Measurements from ENCODE around the gene CHN1. TPM values are rescaled to one million over a fixed set of nuclear protein-coding genes. Genes with fewer than 3 reads are reported as not detected.

Gene CHN1
- total RNA-seq, 2 experiments from 2014 or later = 0.62 to 1.2 TPM

DNA sequence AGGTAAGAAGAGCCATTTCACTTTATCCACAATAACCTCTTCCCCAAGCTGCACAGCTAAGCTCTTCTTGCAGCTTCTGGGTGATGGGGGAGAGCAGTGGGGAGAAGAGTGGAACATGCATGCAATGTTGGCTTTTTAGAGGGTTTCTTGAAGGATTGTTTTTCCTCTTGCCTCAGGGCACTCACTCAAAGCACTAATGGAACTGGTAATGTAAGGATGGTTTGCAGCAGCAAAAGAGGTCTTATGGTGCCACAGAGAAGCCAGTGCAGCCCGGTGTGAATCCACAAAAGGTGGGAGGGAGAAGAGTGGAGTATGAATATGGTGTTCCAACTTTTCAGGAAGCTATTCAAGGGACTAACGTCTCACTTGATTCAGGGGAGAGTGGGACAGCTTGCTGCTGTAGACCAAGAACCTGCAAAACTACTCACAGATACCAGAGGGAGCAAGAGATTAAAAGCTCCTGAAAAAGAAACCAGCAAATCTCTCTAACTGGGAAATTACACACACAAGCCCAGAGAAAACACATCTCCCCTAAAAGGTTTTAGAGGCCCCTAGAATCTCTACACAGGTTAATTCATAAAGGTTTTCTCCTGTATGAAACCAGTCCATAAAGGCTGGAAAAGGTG, 116.4 kb downstream of the CHN1 start:
- no peak overlapping the region for H3K4me3 Mint-ChIP-seq
- POLR2A ChIA-PET = no interaction called here
- no peak overlapping the region for H3K27ac Mint-ChIP-seq
- no peak for DNase-seq
- no peaks in the 10 kb centered on the region for H3K27me3 Mint-ChIP-seq
- H3K4me1 Mint-ChIP-seq = peaks cover 2% of the 10 kb centered on the region
- CTCF ChIA-PET = no interaction called here
- H3K9me3 Mint-ChIP-seq = no peaks in the 10 kb centered on the region
- no peaks in the 10 kb centered on the region for H3K36me3 Mint-ChIP-seq (ENCODE audit: low read depth)

DNA sequence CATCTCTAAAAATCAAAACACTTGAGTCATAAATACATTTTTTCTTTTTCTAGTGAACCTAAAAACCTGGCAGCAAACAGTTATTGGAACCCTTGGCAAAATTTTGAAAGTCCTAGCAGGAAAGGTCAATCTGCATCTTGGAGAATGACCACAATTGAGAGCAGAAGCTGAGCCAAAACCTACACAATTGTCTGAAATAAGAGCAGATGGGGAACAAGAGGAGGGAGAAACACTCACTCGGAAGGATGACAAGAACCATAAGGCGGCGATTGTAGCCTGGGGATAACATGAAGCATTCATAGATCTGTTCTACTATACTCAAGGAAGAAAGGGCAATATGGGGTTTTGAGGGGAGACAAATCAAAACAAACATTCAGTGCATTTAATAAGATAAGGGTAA, 117.0 kb downstream of the CHN1 start:
- POLR2A ChIA-PET = no interaction called here
- no peaks in the 10 kb centered on the region for H3K9me3 Mint-ChIP-seq
- CTCF ChIA-PET = no interaction called here

DNA sequence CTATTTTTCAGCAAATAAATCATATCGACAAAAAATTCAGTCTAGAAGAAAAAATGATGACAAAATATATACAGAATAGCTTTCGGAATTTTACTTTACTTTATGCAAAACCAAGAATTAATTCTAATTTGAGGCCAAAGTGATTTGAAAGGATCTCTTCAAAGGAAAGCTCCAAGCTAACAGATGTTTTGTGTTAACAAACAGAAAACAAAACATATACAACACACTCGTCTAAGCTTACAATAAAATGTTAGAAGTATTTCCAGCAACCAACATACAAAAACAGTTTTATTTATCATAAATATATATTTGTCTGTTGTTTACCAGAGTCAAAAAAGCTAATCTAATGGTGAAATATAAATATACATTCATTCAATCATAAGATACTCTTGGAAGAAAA, 122.8 kb downstream of the CHN1 start:
- no peaks in the 10 kb centered on the region for H3K36me3 Mint-ChIP-seq (ENCODE audit: low read depth)
- no peak for DNase-seq
- POLR2A ChIA-PET = no interaction called here
- H3K4me1 Mint-ChIP-seq = no peaks in the 10 kb centered on the region
- CTCF ChIA-PET = no interaction called here
- H3K9me3 Mint-ChIP-seq = no peaks in the 10 kb centered on the region
- no peaks in the 10 kb centered on the region for H3K27me3 Mint-ChIP-seq
- no peak overlapping the region for H3K4me3 Mint-ChIP-seq
- no peak overlapping the region for H3K27ac Mint-ChIP-seq

More for the DNA sequence above, 117.0 kb downstream of the CHN1 start:
- Mint-ChIP-seq H3K27me3 (no peaks in the 10 kb centered on the region), H3K27ac (no peak overlapping the region), H3K36me3 (ENCODE audit: low read depth) (no peaks in the 10 kb centered on the region), H3K4me3 (no peak overlapping the region), H3K4me1 (peaks cover 2% of the 10 kb centered on the region)
- DNase-seq = no peak

DNA sequence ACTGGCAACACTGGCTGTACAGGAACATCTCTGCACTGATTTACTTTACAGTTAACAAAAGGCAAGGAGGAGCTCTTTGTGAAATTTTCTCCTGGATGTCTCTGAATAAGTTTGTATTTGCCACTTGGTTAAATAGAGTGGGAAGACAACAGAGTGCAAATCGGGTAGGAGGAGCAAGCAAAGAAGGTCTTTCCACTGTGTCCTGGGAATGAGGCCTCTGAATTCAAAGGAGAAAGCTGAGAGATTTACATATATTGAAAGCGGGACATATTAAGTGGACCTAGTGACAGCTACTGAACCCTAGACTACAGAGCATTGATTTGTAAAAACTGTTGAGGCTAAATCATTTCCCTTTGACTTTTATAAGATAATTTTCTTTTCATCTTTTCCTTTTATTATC, 123.5 kb downstream of the CHN1 start:
- H3K4me1 Mint-ChIP-seq = no peaks in the 10 kb centered on the region
- DNase-seq = no peak
- no peaks in the 10 kb centered on the region for H3K27me3 Mint-ChIP-seq
- no peaks in the 10 kb centered on the region for H3K9me3 Mint-ChIP-seq
- no peaks in the 10 kb centered on the region for H3K36me3 Mint-ChIP-seq (ENCODE audit: low read depth)
- H3K4me3 Mint-ChIP-seq = no peak overlapping the region
- no peak overlapping the region for H3K27ac Mint-ChIP-seq
- ChIA-PET POLR2A (no interaction called here), CTCF (interaction anchor here (1.0 kb wide), 1 partner anchor 18 kb away, joined by 3 read pairs; no protein-coding TSS in a partner anchor)

DNA sequence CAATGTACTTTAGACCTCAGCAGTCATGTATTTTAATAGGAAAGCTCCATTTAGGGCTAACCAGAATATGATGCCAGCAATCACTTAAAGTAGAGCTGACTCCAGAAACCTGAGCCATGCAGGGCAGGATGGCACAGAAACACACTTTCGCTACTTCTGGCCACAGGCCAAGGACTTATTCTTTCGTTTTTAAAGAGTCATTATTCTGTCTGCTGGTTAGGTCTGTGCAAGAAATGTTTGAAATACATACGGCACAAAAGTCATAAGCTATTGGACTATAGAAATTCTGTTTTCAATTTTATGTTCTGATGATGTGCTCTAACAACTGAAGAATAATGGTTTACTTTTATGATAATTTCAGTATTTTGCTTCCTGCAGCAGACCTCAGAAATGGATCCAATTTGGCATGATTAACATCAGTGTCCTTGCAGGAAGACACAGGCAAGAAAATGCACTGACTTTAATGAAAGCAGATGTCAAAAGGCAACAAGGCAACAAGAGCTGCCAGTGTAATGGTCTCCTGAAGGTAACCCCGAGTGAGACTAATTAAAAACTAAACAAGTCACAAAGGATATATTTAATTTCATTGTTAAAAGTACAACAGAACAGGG, 126.5 kb downstream of the CHN1 start:
- ChIA-PET POLR2A (no interaction called here), CTCF (no interaction called here)
- no peak for DNase-seq
- no peak overlapping the region for H3K4me3 Mint-ChIP-seq
- H3K27ac Mint-ChIP-seq = no peak overlapping the region
- H3K36me3 Mint-ChIP-seq (ENCODE audit: low read depth) = no peaks in the 10 kb centered on the region
- no peaks in the 10 kb centered on the region for H3K4me1 Mint-ChIP-seq
- H3K27me3 Mint-ChIP-seq = no peaks in the 10 kb centered on the region
- no peaks in the 10 kb centered on the region for H3K9me3 Mint-ChIP-seq

DNA sequence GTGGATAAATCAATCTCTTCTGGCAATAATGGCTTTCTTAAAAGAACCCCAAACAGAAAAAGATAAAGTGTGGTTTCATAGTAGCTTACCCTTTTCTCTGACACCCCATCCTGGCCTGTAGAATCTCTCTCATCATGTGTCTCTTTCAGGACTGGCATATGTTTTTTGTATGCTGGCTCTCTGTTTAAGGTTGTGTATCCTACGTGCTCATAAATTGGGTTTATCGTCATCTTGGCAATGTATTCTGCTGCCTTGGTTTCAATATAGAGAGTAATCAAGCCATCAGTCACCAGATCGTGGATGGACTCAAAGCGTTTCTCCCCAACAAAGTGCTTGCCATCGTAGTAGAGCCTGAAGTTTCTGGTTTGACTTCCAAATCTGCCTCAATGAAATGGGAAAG, 127.4 kb downstream of the CHN1 start:
- CTCF ChIA-PET = no interaction called here
- Mint-ChIP-seq H3K9me3 (no peaks in the 10 kb centered on the region), H3K4me1 (no peaks in the 10 kb centered on the region), H3K27me3 (no peaks in the 10 kb centered on the region), H3K27ac (no peak overlapping the region), H3K4me3 (no peak overlapping the region), H3K36me3 (ENCODE audit: low read depth) (no peaks in the 10 kb centered on the region)
- POLR2A ChIA-PET = no interaction called here
- no peak for DNase-seq

DNA sequence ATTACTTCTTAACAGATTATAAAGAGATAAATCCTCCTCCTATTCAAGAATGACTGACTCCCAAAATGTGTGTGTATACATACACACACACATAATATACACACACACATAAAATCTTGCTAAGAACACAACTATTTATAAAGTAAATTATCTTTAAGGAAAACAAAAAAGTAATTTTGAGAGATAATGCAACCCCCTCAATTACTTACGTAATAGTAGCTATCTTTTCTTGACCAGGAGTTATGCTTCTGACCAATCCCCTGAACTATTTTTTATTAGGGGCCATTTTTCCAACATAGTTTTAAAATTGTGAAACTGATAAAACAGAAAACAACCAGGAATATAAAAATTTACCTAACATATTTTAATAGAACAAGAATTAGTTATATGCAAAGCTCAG, 127.9 kb downstream of the CHN1 start:
- Mint-ChIP-seq H3K36me3 (ENCODE audit: low read depth) (no peaks in the 10 kb centered on the region), H3K4me1 (no peaks in the 10 kb centered on the region), H3K9me3 (no peaks in the 10 kb centered on the region), H3K27ac (no peak overlapping the region), H3K4me3 (no peak overlapping the region), H3K27me3 (no peaks in the 10 kb centered on the region)
- ChIA-PET CTCF (interaction anchor here (1.2 kb wide), 1 partner anchor 27 kb away, joined by 3 read pairs; no protein-coding TSS in a partner anchor), POLR2A (no interaction called here)
- DNase-seq = no peak

DNA sequence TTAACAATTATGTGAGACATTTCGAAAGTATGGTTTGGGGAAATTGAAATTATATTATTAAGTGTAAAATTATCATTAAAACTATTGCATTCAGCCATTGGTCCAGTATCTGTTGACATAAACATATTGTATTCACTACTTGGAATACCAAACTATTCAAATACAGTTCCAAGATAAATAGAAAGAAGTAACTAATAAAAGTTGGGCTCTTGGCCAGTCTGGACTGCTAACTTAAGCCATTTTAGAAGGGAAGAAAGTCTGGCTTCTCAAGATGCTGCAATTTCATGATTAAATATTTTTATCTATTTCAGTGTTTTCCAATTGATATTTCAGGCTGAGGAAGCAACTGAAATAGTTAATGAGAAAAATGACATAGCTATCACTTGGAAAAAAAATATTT, 131.1 kb downstream of the CHN1 start:
- Mint-ChIP-seq H3K4me1 (no peaks in the 10 kb centered on the region), H3K27me3 (no peaks in the 10 kb centered on the region), H3K9me3 (no peaks in the 10 kb centered on the region), H3K4me3 (no peak overlapping the region), H3K36me3 (ENCODE audit: low read depth) (no peaks in the 10 kb centered on the region), H3K27ac (no peak overlapping the region)
- CTCF ChIA-PET = no interaction called here
- DNase-seq = no peak
- POLR2A ChIA-PET = no interaction called here

DNA sequence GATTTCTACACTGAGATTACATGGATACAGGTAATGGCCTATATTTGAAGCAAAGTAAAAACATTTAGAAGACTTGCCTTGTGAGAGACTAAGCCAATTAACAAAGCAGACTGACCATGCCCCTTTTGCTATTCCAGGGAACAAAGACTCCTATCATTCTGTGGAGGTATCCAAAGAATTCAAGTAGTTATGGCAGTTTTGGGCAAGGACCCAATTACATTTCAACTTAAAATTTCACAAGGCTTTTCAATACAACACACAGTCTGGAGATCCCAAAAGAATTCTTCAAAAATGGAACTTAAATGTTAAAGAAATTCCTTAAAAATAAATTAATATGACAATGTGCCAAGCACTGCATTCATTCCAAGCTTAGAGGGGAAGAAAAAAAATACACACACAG, 131.7 kb downstream of the CHN1 start:
- POLR2A ChIA-PET = no interaction called here
- CTCF ChIA-PET = interaction anchor here (0.5 kb wide), 1 partner anchor 456 kb away, joined by 3 read pairs; no protein-coding TSS in a partner anchor
- no peak overlapping the region for H3K4me3 Mint-ChIP-seq
- no peaks in the 10 kb centered on the region for H3K27me3 Mint-ChIP-seq
- no peaks in the 10 kb centered on the region for H3K36me3 Mint-ChIP-seq (ENCODE audit: low read depth)
- DNase-seq = no peak
- no peak overlapping the region for H3K27ac Mint-ChIP-seq
- no peaks in the 10 kb centered on the region for H3K9me3 Mint-ChIP-seq
- no peaks in the 10 kb centered on the region for H3K4me1 Mint-ChIP-seq

DNA sequence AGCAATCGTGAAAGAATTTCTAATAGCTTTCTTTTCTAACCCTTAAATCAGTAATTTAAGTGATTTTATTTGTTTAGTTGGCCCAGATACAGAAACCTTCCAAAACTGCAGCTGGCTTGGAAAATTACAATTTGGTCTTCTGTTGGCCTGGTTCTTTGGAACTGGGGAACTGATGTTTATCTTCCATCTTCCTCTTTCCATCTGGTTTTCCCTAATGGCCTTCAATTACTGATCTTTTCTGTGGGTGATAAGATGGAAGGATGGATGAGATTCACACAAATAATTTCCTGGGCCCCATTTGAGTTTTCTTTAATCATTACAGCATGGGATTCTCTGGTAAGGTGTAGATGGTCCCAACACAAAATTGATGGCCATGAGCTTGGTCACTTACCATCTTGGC, 134.4 kb downstream of the CHN1 start:
- Mint-ChIP-seq H3K27me3 (no peaks in the 10 kb centered on the region), H3K9me3 (no peaks in the 10 kb centered on the region), H3K36me3 (ENCODE audit: low read depth) (no peaks in the 10 kb centered on the region), H3K4me3 (no peak overlapping the region), H3K4me1 (no peaks in the 10 kb centered on the region), H3K27ac (no peak overlapping the region)
- no peak for DNase-seq
- ChIA-PET CTCF (no interaction called here), POLR2A (no interaction called here)

DNA sequence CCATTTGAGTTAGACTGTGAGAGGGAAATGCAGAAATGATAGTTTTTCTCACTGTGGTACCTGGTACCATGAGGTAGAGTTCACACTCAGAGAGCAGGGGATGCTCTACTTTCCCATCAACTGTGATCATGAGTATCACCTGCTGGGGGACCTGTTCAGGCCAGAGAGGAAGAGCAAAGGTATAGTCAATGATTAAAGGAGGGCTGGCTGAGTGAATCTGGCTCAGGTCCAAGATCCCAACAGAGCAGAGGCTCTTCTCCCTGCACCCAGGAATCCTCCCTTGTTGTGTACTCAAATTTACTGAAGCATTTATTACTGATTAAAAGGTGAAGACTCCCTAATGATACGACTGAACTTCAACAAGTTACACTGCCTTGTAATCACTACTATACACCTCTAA, 136.3 kb downstream of the CHN1 start:
- Mint-ChIP-seq H3K9me3 (no peaks in the 10 kb centered on the region), H3K4me3 (no peak overlapping the region), H3K27me3 (no peaks in the 10 kb centered on the region), H3K36me3 (ENCODE audit: low read depth) (no peaks in the 10 kb centered on the region), H3K27ac (no peak overlapping the region), H3K4me1 (no peaks in the 10 kb centered on the region)
- CTCF ChIA-PET = no interaction called here
- POLR2A ChIA-PET = no interaction called here
- no peak for DNase-seq

DNA sequence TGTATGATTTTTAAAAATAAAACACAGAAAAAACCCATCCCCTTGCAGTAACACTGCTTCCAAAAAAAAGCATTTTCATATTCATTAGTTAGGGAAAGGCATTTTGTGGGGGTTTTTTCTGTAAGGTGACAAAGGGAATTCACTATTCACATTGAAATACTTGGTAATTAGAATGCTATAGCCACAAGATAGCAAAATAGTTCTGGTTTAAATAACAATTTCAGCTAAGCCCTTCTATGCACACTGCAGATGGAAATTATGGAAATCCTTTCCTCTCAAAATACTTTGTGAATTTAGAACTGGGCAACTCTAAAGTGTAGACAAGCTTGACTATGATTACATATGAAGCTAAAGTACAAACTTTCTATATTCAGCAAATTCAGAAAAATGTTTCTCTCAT, 138.8 kb downstream of the CHN1 start:
- no peaks in the 10 kb centered on the region for H3K4me1 Mint-ChIP-seq
- no peak overlapping the region for H3K27ac Mint-ChIP-seq
- no peaks in the 10 kb centered on the region for H3K27me3 Mint-ChIP-seq
- H3K9me3 Mint-ChIP-seq = no peaks in the 10 kb centered on the region
- POLR2A ChIA-PET = no interaction called here
- H3K36me3 Mint-ChIP-seq (ENCODE audit: low read depth) = no peaks in the 10 kb centered on the region
- CTCF ChIA-PET = interaction anchor here (0.8 to 1.1 kb wide), 2 partner anchors 10 to 1230 kb away, joined by 3 to 4 read pairs; no protein-coding TSS in a partner anchor
- no peak overlapping the region for H3K4me3 Mint-ChIP-seq
- no peak for DNase-seq

DNA sequence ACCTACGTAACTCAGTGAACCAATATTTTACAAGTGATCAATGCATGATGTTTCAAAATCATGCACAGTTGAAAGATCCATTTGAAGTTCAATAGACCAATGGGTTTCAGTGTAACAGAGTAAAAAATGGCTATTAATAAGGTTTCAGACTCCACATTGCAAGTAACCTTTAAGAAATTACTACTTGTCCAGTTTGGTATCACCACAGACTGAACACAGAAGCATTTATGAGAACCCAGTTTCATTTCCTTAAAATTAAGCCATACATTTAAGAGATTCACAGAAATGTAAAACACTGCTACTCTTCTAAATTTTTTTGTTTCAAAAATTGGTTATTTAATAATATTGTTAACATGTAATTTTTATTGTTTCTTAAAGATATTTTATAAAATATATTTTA, 142.0 kb downstream of the CHN1 start:
- no peaks in the 10 kb centered on the region for H3K9me3 Mint-ChIP-seq
- no peak overlapping the region for H3K4me3 Mint-ChIP-seq
- H3K27ac Mint-ChIP-seq = no peak overlapping the region
- DNase-seq = no peak
- ChIA-PET CTCF (no interaction called here), POLR2A (no interaction called here)
- no peaks in the 10 kb centered on the region for H3K4me1 Mint-ChIP-seq
- H3K36me3 Mint-ChIP-seq (ENCODE audit: low read depth) = no peaks in the 10 kb centered on the region
- H3K27me3 Mint-ChIP-seq = no peaks in the 10 kb centered on the region

DNA sequence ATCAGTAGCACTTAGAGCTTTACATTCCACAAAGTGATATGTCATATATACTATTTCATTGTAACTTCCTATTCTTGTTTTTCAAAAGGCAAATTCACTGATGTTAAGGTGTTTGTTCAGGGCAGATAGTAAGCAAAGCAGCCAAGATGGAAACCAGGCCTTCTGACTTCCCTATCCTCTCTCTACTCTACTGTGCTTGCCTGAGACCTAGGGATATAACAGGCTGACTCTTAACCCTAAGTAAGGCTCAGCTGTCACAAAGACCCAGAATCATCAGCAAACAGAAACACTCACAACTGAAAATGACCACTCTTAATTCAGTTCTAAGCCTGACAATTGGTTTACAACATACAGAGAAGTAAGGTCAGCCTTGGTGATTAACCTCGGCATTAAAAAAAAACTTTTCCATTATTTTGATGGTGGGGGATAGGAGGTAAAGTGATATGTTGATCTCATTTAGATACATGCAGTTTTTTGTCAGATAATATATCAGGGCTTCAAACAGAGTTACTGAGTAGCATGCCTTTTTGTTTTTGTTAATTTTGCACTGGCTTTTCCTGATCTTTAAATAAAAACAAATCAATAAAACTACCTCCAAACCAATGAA, 145.5 kb downstream of the CHN1 start:
- Mint-ChIP-seq H3K27ac (no peak overlapping the region), H3K4me1 (no peaks in the 10 kb centered on the region), H3K36me3 (ENCODE audit: low read depth) (no peaks in the 10 kb centered on the region), H3K4me3 (no peak overlapping the region), H3K27me3 (no peaks in the 10 kb centered on the region), H3K9me3 (no peaks in the 10 kb centered on the region)
- DNase-seq = no peak
- POLR2A ChIA-PET = no interaction called here
- CTCF ChIA-PET = no interaction called here

Data from activated CD4-positive, alpha-beta T cell treated with anti-CD3 and anti-CD28 coated beads, Interleukin-2, amount 10 ng/mL, durations not matched to agents 7 days and 5 days (primary cell).